HG03521 (cell line): ENCODE data around the gene CCNY.

Source experiments
- ATAC-seq: cut with Tn5 transposase; IDR thresholded peaks from one replicate; pipeline ENCODE4 v1.9.1; 2021; ENCODE audit warnings: mild to moderate bottlenecking, moderate library complexity; ENCODE audit not compliant: unreplicated experiment

CCNY gene

DNA sequence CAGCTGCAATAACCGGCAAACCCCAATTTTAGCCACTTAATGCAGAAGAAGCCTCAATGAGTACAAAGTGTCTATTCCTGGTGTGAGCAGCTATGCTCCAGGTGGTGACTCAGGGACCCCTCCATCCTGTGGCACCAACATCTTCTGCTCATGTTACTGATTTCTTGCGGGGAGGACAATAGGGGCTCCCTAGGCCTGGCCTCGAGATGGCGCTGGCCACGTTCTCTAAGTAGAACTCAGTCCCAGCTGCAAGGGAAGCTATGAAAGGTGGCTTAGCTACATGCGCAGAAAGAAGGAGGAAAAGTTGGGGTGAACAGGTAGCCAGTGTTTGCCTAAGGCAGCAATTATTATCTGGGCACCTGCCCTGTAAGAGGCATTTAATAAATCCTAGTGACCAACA, 275.4 kb downstream of the CCNY start:
- no peak for ATAC-seq

DNA sequence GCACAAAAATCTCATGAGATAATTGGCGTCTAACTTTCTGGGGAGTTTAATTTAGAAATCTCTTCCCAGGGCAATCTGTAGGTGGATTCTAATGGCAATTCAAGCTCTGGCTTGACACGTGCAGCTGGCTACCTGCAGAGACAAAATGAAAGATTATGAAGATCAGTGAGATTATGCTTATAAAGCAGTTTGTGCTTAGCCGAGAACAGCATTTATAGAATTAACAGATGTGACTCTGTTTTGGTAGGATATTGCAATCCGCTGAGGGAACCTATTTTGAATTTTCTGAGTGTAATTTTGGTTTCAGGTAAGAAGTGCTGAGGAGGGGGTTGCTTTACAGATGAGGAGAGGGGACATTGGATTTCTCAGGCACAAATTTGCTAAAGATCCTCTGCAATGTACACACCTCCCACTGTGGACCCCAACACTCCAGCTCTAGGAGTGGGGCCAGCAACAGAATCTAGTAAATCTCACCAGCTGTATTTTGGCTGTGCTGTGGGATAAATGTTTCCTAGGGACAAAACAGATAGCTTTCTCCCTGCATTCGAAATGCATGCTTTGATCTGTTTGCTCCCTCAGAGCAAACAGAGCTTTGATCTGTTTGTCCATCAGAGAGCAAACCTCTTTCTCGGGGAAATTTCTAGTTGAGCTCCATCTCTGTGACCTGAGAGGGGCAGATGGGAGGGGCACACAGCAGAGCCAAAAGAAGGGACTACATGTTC, 276.2 kb downstream of the CCNY start:
- no peak for ATAC-seq

DNA sequence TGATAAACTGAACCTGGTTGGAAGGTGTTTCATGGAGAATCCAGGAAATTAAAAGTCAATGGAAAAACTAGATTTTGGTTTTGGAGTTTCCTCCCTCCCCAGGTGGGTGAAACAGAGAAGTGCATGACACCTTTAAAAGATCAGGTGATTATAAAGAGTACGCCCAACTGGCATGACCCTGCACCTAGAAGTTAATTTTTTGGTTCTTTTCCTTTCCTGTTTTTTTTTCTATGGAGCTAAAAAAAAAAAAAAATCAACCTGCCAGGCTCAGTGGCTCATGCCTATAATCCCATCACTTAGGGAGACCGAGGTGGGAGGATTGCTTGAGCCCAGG, 276.8 kb downstream of the CCNY start:
- no peak for ATAC-seq

DNA sequence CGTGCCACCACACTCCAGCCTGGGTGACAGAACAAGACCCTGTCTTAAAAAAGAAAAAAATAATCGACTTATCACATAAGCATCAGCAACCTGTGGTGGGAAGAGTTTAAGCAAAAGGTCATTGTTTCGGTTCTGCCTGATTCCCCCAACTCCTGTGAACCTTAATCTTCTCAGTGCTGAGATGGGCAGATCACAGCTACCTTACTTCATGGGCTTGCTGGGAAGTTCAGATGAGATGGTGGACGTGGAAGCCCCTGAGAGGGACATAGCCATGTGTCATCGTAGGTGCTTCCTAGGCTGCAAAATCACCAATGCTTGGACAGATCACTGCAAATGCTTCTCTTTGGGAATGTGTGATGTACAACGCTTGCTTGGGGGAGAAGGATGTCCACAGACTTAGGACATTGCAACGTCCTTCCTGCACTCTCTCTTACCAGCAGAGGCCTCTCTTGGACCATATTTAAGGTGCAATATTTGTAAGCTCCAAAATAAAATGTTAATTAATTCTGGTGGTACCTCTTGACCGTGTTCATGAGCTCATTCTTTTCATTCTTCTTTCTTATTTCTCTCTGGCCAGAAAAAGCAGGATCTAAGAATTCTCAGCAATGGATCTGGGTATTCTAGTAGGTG, 277.4 kb downstream of the CCNY start:
- ATAC-seq: no peak

DNA sequence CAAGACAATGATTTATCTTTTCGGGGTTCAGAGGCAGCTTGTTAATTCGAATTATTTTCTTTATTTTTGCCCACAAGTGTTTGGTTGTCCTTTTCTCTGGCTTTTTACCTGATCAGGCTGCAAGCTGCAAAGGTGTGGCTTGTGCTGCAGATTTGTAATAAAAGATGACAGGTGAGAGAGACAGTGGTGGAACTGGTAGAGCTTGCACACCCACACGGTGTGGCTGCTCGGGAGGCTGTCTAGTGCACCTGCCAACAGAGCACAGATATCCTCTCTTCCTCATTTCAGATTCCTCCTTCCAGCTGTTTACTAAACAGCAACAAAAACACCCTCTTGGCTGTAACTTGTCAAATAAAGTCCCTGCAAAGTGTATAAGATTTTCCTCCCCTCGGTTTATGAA, 278.0 kb downstream of the CCNY start:
- ATAC-seq: no peak
